Midbrain (tissue), 1 donor: ENCODE results near the gene ENTPD2.
"Not testable (repeated sequence)": the region's sequence is repeated elsewhere in the genome, so short reads cannot be mapped to it uniquely, and the experiment has no call there.

Source experiments
- DNase-seq: peaks from one replicate; lab custom pipeline; 2025; lab: John Stamatoyannopoulos, UW

Gene ENTPD2

DNA sequence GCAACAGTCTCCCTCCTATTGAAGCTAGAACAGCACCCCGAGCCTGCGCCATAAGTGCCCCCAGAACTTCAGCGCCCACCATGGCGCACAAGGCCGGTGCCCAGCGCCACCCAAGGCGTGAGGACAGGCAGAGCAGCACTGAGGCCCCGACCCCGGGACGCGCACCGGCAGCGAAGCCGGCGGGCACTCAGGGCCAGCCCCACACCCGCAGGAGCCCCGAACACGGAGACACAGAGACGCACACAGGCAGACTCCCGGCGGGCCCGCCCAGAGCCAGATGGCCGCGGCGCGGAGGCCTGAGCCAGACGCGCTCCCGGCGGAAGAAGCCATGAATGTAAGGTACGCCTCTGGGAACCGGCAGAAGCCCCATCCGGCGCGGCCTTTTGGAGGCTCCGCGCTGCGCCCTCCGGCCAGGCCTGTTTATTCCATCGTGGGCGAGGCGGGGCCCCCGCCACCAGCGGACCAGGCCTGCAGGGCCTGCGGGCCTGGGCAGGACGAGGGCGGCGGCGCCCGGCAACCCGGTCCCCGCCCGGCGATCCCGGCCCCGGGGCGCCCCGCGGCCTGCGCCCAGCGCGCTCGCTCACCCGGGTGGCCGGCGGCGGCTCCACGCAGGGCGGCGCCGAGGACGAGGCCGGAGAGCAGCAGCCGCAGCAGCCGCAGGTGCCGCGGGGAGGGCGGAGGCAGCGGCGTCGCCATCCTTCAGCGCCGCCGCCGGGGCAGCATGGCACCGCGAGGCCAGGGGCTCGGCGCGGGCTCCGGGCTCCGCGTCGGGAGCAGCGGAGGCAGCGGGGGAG lies 8.4 kb downstream of the ENTPD2 start:
- no peak for DNase-seq

- DNase-seq = peak; percentile 23
Observed at GRCh38 chr9:137044502-137045177, 9.2 kb downstream of the ENTPD2 start.

DNA sequence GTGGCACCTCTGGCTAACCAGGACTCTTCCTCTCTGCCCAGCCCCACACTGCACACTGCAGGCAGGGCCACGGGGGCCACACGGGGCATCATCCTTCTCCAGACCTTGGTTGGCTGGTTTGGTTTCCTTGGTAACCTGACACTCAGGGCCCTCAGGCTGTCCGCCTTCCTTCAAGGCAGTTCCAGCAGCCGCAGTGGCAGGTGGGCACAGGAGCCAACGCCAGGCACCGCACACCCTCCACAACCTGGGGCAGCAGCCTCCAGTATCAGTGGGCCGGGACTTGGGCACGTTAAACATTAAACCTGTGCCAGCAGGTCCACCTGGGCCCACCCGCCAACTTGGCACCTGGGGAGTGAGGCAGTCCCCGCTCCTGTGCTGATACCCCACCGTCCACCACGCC lies 9.8 kb downstream of the ENTPD2 start:
- DNase-seq = no peak

DNA sequence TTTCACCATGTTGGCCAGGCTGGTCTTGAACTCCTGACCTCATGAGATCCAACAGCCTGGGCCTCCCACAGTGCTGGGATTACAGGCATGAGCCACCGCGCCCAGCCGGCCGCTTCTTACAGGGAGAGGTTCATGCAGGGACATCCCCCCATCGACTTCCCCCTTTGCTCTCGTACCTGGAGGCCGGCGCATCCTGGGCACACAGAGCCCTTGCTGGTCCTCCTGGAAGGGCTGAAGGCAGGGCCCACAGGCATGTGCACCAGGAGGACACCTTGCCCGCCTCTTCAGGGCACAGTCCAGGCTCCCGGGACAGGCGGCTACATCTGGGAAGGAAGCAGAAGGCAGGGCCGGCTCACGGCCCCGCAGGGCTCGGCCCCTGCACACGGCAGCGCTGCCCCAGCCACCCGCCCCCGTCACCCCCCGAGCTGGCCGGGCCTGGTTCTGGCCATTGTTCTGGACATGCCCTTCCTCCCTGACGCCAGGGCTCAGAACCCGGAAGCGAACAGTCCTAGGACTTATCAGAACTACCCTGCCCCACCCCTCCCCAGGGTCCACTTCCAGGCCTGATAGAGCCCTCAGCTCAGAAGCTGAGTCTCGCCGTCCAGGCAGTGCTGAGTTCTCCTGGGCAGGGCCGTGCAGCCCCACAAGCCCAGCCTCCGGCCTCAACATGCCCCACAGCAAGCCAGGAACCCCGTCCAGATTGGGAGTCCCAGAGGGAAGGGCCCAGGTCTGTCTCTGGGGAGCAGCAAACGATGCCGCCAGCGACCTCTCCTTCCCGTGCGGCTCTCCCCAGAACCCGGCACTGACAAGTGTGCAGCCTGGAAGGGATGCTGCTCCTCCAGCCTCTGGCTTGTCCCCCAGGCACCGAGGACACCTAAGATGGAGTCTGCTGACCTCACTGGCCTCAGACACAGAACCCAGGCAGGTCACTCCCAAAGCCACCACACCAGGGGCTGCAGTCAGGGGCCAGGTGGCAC lies 10.8 kb downstream of the ENTPD2 start:
- no peak for DNase-seq

GRCh38 chr9:137041124-137041523 lies 12.7 kb downstream of the ENTPD2 start:
- no peak for DNase-seq

GRCh38 chr9:137040568-137040967 lies 13.3 kb downstream of the ENTPD2 start:
- no peak for DNase-seq

DNA sequence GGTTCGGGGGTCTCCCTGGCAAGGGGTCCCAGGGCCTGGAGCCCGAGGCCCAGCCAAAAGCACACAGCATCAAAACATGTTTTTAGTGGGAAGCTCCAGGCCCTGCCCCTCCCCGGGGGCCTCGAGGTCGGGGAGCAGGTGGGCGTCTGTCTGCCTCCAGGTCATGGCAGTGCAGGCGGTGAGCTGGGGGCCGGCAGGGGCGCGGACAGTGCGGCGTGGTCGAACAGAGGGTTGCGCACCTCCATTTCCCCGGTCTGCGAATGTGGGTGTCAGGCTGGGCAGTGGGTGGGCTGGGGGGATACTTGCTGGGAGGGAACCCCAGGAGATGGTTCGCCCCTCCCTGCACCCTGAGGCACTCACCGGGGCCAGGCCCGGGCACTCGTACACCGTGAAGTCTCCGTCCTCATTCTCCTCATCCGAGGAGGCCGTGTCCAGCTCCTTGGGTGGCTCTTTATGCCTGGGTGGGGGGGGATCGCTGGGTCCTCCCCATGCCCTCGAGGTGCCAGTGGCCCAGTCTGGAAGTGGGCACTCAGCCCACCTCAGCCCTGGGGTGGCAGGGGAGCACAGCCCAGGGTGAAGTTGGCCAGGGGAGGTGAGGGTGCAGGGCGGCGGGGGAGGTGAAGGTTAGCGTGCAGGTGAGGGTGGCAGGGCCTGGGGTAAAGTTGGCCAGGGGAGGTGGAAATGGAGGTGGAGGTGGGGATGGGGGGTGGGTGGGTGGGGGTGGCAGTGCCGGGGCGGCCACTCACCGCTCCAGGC lies 14.1 kb downstream of the ENTPD2 start:
- DNase-seq = no peak

DNA sequence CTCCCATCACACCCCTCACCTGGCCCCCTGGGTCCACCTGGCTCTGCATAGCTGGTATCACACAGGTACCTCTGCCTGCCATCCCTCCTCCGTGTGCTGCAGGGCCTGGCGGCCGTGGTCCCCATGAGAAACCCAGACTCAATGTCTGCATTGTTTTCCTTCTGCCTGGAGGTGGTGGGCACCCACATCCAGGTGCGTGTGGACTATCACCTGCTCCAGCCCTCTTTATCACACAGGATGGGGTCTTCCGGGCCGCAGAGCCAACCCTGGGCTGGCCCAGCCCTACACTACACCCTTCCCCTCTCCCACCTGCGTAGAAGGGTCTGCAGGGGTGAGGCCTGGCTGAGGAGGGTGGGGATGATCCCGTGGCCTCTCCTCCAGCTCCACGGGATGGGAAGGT lies 14.9 kb downstream of the ENTPD2 start:
- no peak for DNase-seq

DNA sequence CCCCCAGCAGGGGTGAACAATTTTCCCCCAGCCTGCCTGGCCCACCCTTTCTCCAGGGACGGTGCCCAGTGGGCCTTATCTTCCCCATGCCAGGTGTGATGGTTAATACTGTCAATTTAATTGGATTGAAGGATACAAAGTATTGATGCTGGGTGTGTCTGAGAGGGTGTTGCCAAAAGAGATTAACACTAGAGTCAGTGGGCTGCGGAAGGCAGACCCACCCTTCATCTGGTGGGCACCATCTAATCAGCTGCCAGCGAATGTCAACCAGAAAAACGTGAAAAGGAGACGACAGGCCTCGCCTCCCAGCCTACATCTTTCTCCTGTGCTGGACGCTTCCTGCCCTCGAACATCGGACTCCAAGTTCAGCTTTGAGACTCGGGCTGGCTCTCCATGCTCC lies 16.4 kb downstream of the ENTPD2 start:
- DNase-seq = no peak

GRCh38 chr9:137037035-137037434 lies 16.8 kb downstream of the ENTPD2 start:
- DNase-seq = no peak

DNA sequence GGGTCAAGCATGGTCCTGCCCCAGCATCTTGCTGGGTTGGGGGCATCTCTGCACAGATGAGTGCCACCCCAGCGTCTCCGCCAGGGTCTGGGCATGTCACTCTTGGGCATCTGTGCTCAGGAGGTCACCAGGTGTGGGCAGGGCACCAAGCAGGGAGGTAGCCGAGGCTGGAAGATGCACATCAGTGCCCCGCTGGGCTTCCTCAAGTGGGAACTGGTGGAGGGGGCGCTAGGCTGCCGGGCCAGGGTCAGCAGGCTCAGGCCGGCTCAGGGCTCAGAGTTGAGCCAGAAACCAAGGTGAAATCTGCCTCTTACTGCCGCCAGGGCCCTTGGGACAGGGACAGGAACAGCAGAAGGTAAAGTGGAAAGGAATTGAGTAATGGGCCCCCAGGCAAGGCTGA lies 17.9 kb downstream of the ENTPD2 start:
- no peak for DNase-seq

- DNase-seq = no peak
Observed at GRCh38 chr9:137035507-137035834, 18.4 kb downstream of the ENTPD2 start.

- DNase-seq = peak; percentile 85
Observed at GRCh38 chr9:137034709-137035506, 19.0 kb downstream of the ENTPD2 start.

GRCh38 chr9:137034039-137034708 lies 19.7 kb downstream of the ENTPD2 start:
- no peak for DNase-seq

DNA sequence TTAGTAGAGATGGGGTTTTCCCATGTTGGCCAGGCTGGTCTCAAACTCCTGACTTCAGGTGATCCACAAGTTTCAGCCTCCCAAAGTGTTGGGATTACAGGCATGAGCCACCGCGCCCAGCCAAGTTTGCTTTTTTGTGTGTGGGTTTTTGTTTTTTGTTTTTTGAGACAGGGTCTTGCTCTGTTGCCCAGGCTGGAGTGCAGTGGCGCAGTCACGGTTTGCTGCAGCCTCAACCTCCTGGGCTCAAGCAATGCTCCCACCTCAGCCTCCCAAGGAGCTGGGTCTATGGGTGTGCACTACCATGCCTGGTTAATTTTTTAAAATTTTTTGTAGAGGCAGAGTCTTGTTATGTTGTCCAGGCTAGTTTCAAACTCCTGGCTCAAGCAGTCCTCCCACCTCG lies 20.4 kb downstream of the ENTPD2 start:
- DNase-seq = not testable (repeated sequence)

- no peak for DNase-seq
Observed at GRCh38 chr9:137032858-137033257, 21.0 kb downstream of the ENTPD2 start.

DNA sequence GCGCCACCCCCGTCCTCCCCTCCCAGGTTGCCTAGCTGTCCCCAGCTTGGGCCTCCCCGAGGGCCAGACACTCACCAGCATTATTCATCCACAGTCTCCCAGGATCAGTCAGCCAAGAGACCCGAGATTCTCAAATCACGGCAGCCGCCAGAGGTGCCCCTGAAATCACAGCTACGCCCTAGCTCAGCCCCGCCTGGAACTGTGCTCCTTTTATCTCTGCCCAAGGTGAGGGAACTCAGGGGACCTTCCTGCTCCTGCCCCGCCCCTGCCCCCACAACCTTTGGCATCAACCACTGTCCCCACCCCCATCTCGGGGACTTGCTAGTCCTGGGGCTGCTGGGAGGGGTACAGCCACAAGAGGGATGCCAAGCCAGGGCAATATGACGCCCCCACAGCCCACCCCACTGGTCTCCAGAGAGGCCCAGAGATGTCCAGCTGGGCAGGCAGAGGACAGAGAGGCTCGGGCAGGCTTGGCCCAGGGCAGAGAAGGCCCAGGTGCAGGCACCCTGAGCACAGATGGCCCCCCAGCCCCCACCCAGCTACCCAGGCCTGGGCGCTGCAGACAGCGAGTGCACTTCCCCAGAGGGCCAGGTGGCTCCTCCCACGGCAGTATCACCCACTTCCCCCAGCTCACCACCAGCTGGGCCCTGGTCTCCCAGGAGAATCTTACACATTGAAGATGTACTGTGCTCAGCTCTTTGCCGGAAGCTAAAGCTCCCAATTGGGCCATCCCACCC lies 21.8 kb downstream of the ENTPD2 start, which contains the start of gene FUT7:
TSS of gene FUT7 (minus strand) at position 185 of the 737 bp plus-strand sequence. CDS start at position 88, 97 bp downstream.
- DNase-seq = no peak

DNA sequence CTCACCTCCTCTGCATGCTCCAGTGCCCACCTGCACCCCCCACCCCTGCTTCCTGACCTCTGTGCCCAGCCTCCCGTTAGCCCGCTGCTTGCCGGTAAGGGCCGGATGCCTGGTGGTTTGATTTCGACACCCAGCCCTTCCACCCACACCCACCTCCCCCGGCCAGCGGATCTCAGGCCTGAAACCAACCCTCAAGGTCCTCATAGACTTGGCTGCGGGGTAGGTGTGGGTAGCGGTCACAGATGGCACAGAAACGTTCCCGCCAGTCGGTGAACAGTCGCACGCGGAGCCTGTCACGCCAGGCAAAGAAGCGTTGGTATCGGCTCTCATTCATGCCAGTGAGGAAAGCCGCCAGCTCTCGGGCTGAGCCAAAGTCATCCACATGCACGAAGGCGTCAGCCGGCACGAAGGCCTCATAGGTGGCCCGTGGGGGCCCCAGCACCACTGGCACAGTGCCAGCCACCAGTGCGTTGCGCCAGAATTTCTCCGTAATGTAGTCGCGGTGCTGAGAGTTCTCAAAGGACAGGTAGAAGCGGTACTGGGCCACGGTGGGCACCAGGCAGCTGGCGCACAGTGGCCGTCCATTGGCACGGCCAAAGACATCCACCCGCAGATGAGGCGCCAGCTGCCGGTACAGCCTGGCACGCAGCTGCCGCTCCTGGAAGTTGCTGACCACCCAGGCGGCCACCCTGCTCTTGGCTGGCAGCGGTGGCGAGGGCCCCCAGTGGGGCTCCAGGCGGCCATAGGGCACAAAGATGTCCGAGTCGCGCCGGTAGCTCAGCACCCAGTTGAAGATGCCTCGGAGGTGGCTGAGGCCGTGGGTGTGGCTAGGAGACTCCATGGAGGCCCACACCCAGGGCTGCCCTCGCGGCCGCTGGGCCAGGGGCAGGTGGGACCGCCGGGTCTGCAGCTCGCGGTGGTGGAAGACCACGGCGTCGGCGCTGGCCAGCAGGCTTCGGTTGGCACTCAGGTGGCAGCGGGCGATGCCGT lies 23.0 kb downstream of the ENTPD2 start:
- no peak for DNase-seq
